GM21786 (cell line): ENCODE measurements around the gene APOL4.
"Not testable (repeated sequence)": the region's sequence is repeated elsewhere in the genome, so short reads cannot be mapped to it uniquely, and the experiment has no call there.

Source experiments
- ATAC-seq: cut with Tn5 transposase; IDR thresholded peaks from one replicate; pipeline ENCODE4 v1.9.1; 2021; ENCODE audit not compliant: unreplicated experiment

The APOL4 gene

GRCh38 chr22:36185828-36186624, 15.6 kb downstream of the APOL4 start:
- no peak for ATAC-seq

GRCh38 chr22:36184433-36185025, 17.1 kb downstream of the APOL4 start:
- no peak for ATAC-seq

- no peak for ATAC-seq
Measured at GRCh38 chr22:36183446-36183845, 18.2 kb downstream of the APOL4 start.

GRCh38 chr22:36182857-36183256, 18.8 kb downstream of the APOL4 start:
- ATAC-seq, result no peak

GRCh38 chr22:36182056-36182455, 19.6 kb downstream of the APOL4 start:
- ATAC-seq, result no peak

GRCh38 chr22:36180928-36181327, 20.7 kb downstream of the APOL4 start:
- ATAC-seq, result no peak

- ATAC-seq, result no peak
Measured at GRCh38 chr22:36180038-36180880, 21.4 kb downstream of the APOL4 start.

- ATAC-seq, result no peak
Measured at GRCh38 chr22:36177160-36177559, 24.4 kb downstream of the APOL4 start.

GRCh38 chr22:36175892-36176291, 25.7 kb downstream of the APOL4 start:
- ATAC-seq, result no peak

- no peak for ATAC-seq
Measured at GRCh38 chr22:36171941-36172340, 29.7 kb downstream of the APOL4 start.

- ATAC-seq, result no peak
Measured at GRCh38 chr22:36166518-36167220, 34.9 kb downstream of the APOL4 start.

GRCh38 chr22:36166086-36166485, 35.5 kb downstream of the APOL4 start:
- no peak for ATAC-seq

GRCh38 chr22:36165141-36165540, 36.5 kb downstream of the APOL4 start:
- no peak for ATAC-seq

- ATAC-seq, result no peak
Measured at GRCh38 chr22:36164621-36165020, 37.0 kb downstream of the APOL4 start.

GRCh38 chr22:36163497-36163896, 38.1 kb downstream of the APOL4 start:
- ATAC-seq, result no peak

- ATAC-seq, result peak; percentile 49
Measured at GRCh38 chr22:36162127-36163034, 39.2 kb downstream of the APOL4 start.

- ATAC-seq, result not testable (repeated sequence)
Measured at GRCh38 chr22:36161793-36162126, 39.8 kb downstream of the APOL4 start.

- ATAC-seq, result no peak
Measured at GRCh38 chr22:36160499-36160942, 41.1 kb downstream of the APOL4 start, which contains the start of gene APOL3. APOL3 (minus strand) TSS chr22:36160755; CDS start chr22:36149055, 11,700 bp downstream.

- no peak for ATAC-seq
Measured at GRCh38 chr22:36156515-36157419, 44.8 kb downstream of the APOL4 start.
